Measurements from ENCODE around the gene RGMA. TPM values are rescaled to one million over a fixed set of nuclear protein-coding genes. Genes with fewer than 3 reads are reported as not detected.

Gene RGMA
- total RNA-seq, 1 donor: 6.1 TPM

DNA sequence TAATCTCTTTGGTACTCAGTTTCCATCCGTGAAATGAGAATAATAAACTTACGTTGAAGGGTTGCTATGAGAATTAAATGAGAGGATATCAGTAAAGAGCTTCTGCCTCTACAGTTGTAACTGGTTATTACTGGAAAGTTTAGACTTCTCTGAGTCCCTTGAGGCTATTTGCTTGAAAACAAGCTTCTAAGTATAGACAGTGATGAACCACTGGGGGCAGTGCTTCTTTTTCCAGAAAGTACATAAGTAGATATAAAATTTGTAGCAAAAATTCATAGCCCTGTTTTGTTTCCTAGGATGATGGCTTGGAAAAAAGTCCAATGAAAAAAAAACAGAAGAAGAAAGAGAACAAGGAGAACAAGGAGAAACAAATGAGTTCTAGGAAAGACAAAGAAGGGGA is 87.1 kb downstream of the RGMA start:
- peak; percentile 17 for TF ChIP-seq CTCF (IDR thresholded peaks at IDR 0.05; ENCODE audit: insufficient read depth, low read length)
- H3K4me3 ChIP-seq (ENCODE audit: low read depth, low read length): no peak overlapping the region
- no peak for DNase-seq (ENCODE audit: low read depth)

GRCh38 chr15:93001156-93001555 is 87.9 kb downstream of the RGMA start:
- no peak for TF ChIP-seq CTCF (IDR thresholded peaks at IDR 0.05; ENCODE audit: insufficient read depth, low read length)
- DNase-seq (ENCODE audit: low read depth): no peak
- H3K4me3 ChIP-seq (ENCODE audit: low read depth, low read length): no peak overlapping the region

DNA sequence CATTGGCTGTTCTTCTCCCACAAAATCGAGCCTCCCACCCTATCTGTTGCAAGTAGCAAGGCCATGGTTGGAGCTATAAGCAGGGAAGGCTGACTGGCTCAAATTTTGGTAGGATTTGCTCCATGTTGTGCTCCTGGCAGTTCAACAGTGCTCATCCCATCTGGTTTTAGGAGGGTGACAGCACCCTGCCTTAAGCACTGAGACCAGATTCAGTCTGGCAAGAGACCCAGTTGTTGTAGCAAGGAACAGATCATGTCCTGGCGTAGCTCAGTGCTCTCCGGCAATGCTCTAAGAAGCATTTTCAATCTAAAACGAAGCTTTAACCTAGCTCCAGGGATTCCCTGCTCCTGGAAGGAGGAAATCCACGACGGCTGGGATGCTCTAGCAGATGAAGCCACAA is 91.2 kb downstream of the RGMA start:
- DNase-seq (ENCODE audit: low read depth): no peak
- TF ChIP-seq CTCF (IDR thresholded peaks at IDR 0.05; ENCODE audit: insufficient read depth, low read length): no peak
- no peak overlapping the region for H3K4me3 ChIP-seq (ENCODE audit: low read depth, low read length)

GRCh38 chr15:92992720-92993119 is 96.3 kb downstream of the RGMA start:
- no peak overlapping the region for H3K4me3 ChIP-seq (ENCODE audit: low read depth, low read length)
- TF ChIP-seq CTCF (IDR thresholded peaks at IDR 0.05; ENCODE audit: insufficient read depth, low read length): no peak
- no peak for DNase-seq (ENCODE audit: low read depth)

GRCh38 chr15:92990031-92990430 is 99.0 kb downstream of the RGMA start:
- no peak for TF ChIP-seq CTCF (IDR thresholded peaks at IDR 0.05; ENCODE audit: insufficient read depth, low read length)
- no peak overlapping the region for H3K4me3 ChIP-seq (ENCODE audit: low read depth, low read length)
- no peak for DNase-seq (ENCODE audit: low read depth)

- no peak for DNase-seq (ENCODE audit: low read depth)
- TF ChIP-seq CTCF (IDR thresholded peaks at IDR 0.05; ENCODE audit: insufficient read depth, low read length): no peak
- no peak overlapping the region for H3K4me3 ChIP-seq (ENCODE audit: low read depth, low read length)
Measured at GRCh38 chr15:92989470-92989869, 99.5 kb downstream of the RGMA start.

Other genes with a start within 250 kb of the RGMA start
- gene CHD2, start 188.9 kb downstream of the RGMA start, total RNA-seq (ENCODE audit: low replicate concordance): 83.7 and 253 TPM in 2 replicates